ENCODE measurements around the gene SPAG16. TPM values are rescaled to one million over a fixed set of nuclear protein-coding genes. Genes with fewer than 3 reads are reported as not detected.

Gene SPAG16
- total RNA-seq, 1 donor from 2014 or later: 7.6 TPM

- Histone ChIP-seq H3K4me3 (no peak overlapping the region), H3K9me3 (no peaks in the 10 kb centered on the region), H3K4me1 (no peaks in the 10 kb centered on the region), H3K36me3 (no peaks in the 10 kb centered on the region), H3K27ac (no peak overlapping the region), H3K27me3 (no peaks in the 10 kb centered on the region)
- intact Hi-C loops (cut with DNase I): loop anchor here (5.0 kb wide), 1 partner anchor 679 kb away; no protein-coding TSS in a partner anchor
- no peak for TF ChIP-seq CTCF (IDR thresholded peaks at IDR 0.05)
- no peak for DNase-seq (ENCODE audit: low spot score in 2 of 2)
Measured at GRCh38 chr2:213253162-213253561, 31.1 kb upstream of the SPAG16 start.

- intact Hi-C loops (cut with DNase I): no loop called here
- no peak overlapping the region for H3K4me3 ChIP-seq
Measured at GRCh38 chr2:213259266-213259665, 25.0 kb upstream of the SPAG16 start.

GRCh38 chr2:213261237-213261636 is 23.0 kb upstream of the SPAG16 start:
- no peak for TF ChIP-seq CTCF (IDR thresholded peaks at IDR 0.05)
- Histone ChIP-seq H3K27ac (no peak overlapping the region), H3K9me3 (no peaks in the 10 kb centered on the region), H3K36me3 (no peaks in the 10 kb centered on the region), H3K4me1 (no peaks in the 10 kb centered on the region), H3K4me3 (no peak overlapping the region), H3K27me3 (no peaks in the 10 kb centered on the region)
- intact Hi-C loops (cut with DNase I): no loop called here
- DNase-seq (ENCODE audit: low spot score in 2 of 2): no peak

More at GRCh38 chr2:213259266-213259665, 25.0 kb upstream of the SPAG16 start:
- H3K9me3 ChIP-seq: no peaks in the 10 kb centered on the region
- no peaks in the 10 kb centered on the region for H3K27me3 ChIP-seq
- TF ChIP-seq CTCF (IDR thresholded peaks at IDR 0.05): no peak
- H3K36me3 ChIP-seq: no peaks in the 10 kb centered on the region
- no peak for DNase-seq (ENCODE audit: low spot score in 2 of 2)
- no peaks in the 10 kb centered on the region for H3K4me1 ChIP-seq
- H3K27ac ChIP-seq: no peak overlapping the region

- Histone ChIP-seq H3K27ac (no peak overlapping the region), H3K4me3 (no peak overlapping the region), H3K27me3 (no peaks in the 10 kb centered on the region), H3K9me3 (no peaks in the 10 kb centered on the region), H3K4me1 (no peaks in the 10 kb centered on the region), H3K36me3 (no peaks in the 10 kb centered on the region)
- no peak for DNase-seq (ENCODE audit: low spot score in 2 of 2)
- intact Hi-C loops (cut with DNase I): no loop called here
- TF ChIP-seq CTCF (IDR thresholded peaks at IDR 0.05): no peak
Measured at GRCh38 chr2:213261715-213262114, 22.5 kb upstream of the SPAG16 start.

- Histone ChIP-seq H3K27ac (no peak overlapping the region), H3K4me1 (no peaks in the 10 kb centered on the region), H3K9me3 (no peaks in the 10 kb centered on the region), H3K36me3 (no peaks in the 10 kb centered on the region), H3K4me3 (no peak overlapping the region), H3K27me3 (no peaks in the 10 kb centered on the region)
- intact Hi-C loops (cut with DNase I): no loop called here
- no peak for TF ChIP-seq CTCF (IDR thresholded peaks at IDR 0.05)
- DNase-seq (ENCODE audit: low spot score in 2 of 2): no peak
Measured at GRCh38 chr2:213265679-213266078, 18.6 kb upstream of the SPAG16 start.

GRCh38 chr2:213266421-213266820 is 17.8 kb upstream of the SPAG16 start:
- Histone ChIP-seq H3K27me3 (no peaks in the 10 kb centered on the region), H3K36me3 (no peaks in the 10 kb centered on the region), H3K9me3 (no peaks in the 10 kb centered on the region), H3K4me1 (no peaks in the 10 kb centered on the region), H3K4me3 (no peak overlapping the region), H3K27ac (no peak overlapping the region)
- no peak for TF ChIP-seq CTCF (IDR thresholded peaks at IDR 0.05)
- intact Hi-C loops (cut with DNase I): no loop called here
- no peak for DNase-seq (ENCODE audit: low spot score in 2 of 2)
